Ishikawa (cell line): ENCODE results near the gene DLX5.

Source experiments
- CEBPB ChIP-seq: IDR thresholded peaks from 2 replicates; pipeline ENCODE4 v1.6.1; 2012
- CREB1 ChIP-seq: IDR thresholded peaks from 2 replicates; pipeline ENCODE4 v1.6.1; 2012; ENCODE audit warnings: low read depth
- EP300 ChIP-seq: IDR thresholded peaks from 2 replicates; pipeline ENCODE4 v1.6.1; 2012; ENCODE audit warnings: borderline replicate concordance
- NFIC ChIP-seq: IDR thresholded peaks from 2 replicates; pipeline ENCODE4 v1.6.1; 2012
- RAD21 ChIP-seq: IDR thresholded peaks from 2 replicates; pipeline ENCODE4 v1.6.1; 2012; ENCODE audit warnings: low read depth
- REST ChIP-seq: IDR thresholded peaks from 2 replicates; pipeline ENCODE4 v1.6.1; 2012; ENCODE audit warnings: low read depth, mild to moderate bottlenecking
- TAF1 ChIP-seq: IDR thresholded peaks from 2 replicates; pipeline ENCODE4 v1.6.1; 2012; ENCODE audit warnings: low read depth, mild to moderate bottlenecking
- TCF12 ChIP-seq: IDR thresholded peaks from 2 replicates; pipeline ENCODE4 v1.6.1; 2012; ENCODE audit warnings: low read depth
- YY1 ChIP-seq: IDR thresholded peaks from 2 replicates; pipeline ENCODE4 v1.6.1; 2012; ENCODE audit warnings: low read depth
- ZBTB7A ChIP-seq: IDR thresholded peaks from 2 replicates; pipeline ENCODE4 v1.6.1; 2012; ENCODE audit warnings: low read depth
- TF ChIP-seq, protein P1 (sequence below): IDR thresholded peaks from 2 replicates; pipeline ENCODE4 v1.6.1; 2012
- TF ChIP-seq, protein P2 (sequence below): IDR thresholded peaks from 2 replicates; pipeline ENCODE4 v1.6.1; 2012

DNA sequence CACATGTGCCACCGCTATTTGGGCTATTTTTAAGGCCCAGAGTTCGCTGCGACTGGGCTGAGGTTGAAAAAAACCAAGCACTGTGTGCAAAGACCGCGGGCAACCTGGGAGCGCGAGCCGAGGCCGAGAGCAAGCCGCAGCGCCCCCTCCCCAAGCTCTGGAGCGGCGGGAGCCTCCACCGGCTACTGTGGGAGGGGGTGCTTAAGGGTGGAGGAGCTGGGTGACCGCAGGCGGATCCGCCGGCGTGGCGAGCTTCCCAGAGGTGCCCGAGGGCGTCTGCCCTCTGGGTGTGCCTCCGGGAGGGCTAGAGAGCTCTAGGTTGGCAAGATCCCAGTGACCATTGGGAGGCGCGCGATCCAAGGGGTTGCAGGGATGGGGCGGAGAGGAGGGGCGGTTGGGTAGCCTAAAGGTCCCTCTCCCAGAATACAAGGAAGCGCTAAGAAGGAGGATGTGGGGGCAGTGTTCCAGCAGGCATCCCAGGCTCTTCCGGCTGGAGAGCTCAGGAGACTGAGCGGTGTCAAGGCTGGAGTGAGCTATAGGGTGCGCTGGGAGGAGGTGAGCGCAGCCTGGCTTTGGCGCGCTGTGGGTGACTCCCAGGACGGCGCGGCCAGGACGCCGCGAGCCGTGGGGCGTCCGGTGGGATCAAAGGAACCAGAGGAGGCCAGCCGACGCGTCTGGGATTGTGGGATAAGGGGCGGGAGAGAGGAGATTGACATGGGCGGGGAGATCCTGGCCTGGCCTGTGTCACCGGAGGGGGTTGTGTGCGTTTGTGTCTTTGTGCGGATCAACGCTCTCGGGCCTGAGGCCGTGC is 8.0 kb downstream of the DLX5 start:
- TF ChIP-seq, protein P1, sequence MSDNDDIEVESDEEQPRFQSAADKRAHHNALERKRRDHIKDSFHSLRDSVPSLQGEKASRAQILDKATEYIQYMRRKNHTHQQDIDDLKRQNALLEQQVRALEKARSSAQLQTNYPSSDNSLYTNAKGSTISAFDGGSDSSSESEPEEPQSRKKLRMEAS = 0 out of 2 replicates have a peak, but pooled peaks have one; percentile 9
- TF ChIP-seq, protein P2, sequence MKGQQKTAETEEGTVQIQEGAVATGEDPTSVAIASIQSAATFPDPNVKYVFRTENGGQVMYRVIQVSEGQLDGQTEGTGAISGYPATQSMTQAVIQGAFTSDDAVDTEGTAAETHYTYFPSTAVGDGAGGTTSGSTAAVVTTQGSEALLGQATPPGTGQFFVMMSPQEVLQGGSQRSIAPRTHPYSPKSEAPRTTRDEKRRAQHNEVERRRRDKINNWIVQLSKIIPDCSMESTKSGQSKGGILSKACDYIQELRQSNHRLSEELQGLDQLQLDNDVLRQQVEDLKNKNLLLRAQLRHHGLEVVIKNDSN = no peak
- no peak for TF ChIP-seq CEBPB
- TF ChIP-seq NFIC = peak; percentile 30; the same call in 1 of the 2 replicates
- TF ChIP-seq TCF12 = 0 out of 2 replicates have a peak, but pooled peaks have one; percentile 23
- no peak for TF ChIP-seq EP300
- no peak for TF ChIP-seq REST
- TF ChIP-seq CREB1 = no peak
- TF ChIP-seq ZBTB7A = no peak
- TF ChIP-seq YY1 = no peak
- TF ChIP-seq TAF1 = no peak
- peak; percentile 37; the same call in 1 of the 2 replicates for TF ChIP-seq RAD21
